Liver (tissue), 3 donors: ENCODE measurements around the gene EEIG1.

Experiments
- EGR1 ChIP-seq, 2 donors: IDR thresholded peaks; 2 replicates each; pipeline ENCODE4 v1.6.1; 2016 to 2018; ENCODE audit warnings: antibody characterized with exemption in 2 of 2, low read depth in 2 of 2
- HNF4A ChIP-seq, 2 donors: conservative IDR thresholded peaks; 2 replicates each; pipeline ENCODE4 v1.6.1; 2016; ENCODE audit warnings: antibody characterized with exemption in 2 of 2, mild to moderate bottlenecking in 2 of 2
- RAD21 ChIP-seq, 2 donors: IDR thresholded peaks; 2 replicates each; pipeline ENCODE4 v1.6.1; 2016; ENCODE audit warnings: antibody characterized with exemption in 2 of 2, mild to moderate bottlenecking in 2 of 2
- RXRA ChIP-seq, 2 donors: IDR thresholded peaks; 2 replicates each; pipeline ENCODE4 v1.6.1; 2017 to 2018; ENCODE audit warnings: antibody characterized with exemption in 2 of 2, mild to moderate bottlenecking in 1 of 2
- TAF1 ChIP-seq: conservative IDR thresholded peaks from 2 replicates; pipeline ENCODE4 v1.6.1; 2016; ENCODE audit warnings: antibody characterized with exemption, mild to moderate bottlenecking
- TF ChIP-seq, protein P1 (sequence below): fragments of 150-350 bp; IDR thresholded peaks from 2 replicates; pipeline ENCODE4 v1.5.1; 2017; ENCODE audit warnings: improper control_type of control experiment, low read depth, low read length; ENCODE audit not compliant: missing input control
- TF ChIP-seq, protein P2 (sequence below): IDR thresholded peaks from 2 replicates; pipeline ENCODE4 v1.6.1; 2016; ENCODE audit warnings: antibody characterized with exemption, mild to moderate bottlenecking
- donor health status: healthy.
- donor health status: healthy.

DNA sequence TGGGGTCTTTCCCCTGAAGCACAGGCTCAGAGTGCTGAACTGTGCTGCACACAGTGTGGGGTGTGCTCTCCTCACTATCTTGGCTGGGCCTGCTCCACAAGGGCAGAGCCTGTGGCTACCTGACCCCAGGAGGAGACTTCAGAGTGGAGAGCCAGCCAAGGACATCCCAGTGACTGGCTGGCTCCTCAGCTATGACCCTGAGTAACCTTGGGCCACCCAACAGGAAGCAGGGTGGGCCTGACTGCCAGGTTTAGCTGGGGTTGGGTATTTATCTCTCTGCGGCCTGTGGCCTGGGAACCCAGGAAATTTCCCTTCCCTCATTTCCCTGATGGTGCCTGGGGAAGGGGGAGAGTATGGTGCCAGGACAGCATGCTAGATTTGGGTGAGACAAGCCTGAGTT lies 2.1 kb upstream of the EEIG1 start:
- TF ChIP-seq, protein P1, sequence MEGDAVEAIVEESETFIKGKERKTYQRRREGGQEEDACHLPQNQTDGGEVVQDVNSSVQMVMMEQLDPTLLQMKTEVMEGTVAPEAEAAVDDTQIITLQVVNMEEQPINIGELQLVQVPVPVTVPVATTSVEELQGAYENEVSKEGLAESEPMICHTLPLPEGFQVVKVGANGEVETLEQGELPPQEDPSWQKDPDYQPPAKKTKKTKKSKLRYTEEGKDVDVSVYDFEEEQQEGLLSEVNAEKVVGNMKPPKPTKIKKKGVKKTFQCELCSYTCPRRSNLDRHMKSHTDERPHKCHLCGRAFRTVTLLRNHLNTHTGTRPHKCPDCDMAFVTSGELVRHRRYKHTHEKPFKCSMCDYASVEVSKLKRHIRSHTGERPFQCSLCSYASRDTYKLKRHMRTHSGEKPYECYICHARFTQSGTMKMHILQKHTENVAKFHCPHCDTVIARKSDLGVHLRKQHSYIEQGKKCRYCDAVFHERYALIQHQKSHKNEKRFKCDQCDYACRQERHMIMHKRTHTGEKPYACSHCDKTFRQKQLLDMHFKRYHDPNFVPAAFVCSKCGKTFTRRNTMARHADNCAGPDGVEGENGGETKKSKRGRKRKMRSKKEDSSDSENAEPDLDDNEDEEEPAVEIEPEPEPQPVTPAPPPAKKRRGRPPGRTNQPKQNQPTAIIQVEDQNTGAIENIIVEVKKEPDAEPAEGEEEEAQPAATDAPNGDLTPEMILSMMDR = no peak
- TF ChIP-seq RXRA (IDR thresholded peaks at IDR 0.05) (no peak), TAF1 (no peak), RAD21 (IDR thresholded peaks at IDR 0.05) (no peak), HNF4A (conservative IDR thresholded peaks at IDR 0.05) (no peak), EGR1 (IDR thresholded peaks at IDR 0.05; ENCODE audit: low read depth in 2 of 2) (no peak)
- TF ChIP-seq, protein P2, sequence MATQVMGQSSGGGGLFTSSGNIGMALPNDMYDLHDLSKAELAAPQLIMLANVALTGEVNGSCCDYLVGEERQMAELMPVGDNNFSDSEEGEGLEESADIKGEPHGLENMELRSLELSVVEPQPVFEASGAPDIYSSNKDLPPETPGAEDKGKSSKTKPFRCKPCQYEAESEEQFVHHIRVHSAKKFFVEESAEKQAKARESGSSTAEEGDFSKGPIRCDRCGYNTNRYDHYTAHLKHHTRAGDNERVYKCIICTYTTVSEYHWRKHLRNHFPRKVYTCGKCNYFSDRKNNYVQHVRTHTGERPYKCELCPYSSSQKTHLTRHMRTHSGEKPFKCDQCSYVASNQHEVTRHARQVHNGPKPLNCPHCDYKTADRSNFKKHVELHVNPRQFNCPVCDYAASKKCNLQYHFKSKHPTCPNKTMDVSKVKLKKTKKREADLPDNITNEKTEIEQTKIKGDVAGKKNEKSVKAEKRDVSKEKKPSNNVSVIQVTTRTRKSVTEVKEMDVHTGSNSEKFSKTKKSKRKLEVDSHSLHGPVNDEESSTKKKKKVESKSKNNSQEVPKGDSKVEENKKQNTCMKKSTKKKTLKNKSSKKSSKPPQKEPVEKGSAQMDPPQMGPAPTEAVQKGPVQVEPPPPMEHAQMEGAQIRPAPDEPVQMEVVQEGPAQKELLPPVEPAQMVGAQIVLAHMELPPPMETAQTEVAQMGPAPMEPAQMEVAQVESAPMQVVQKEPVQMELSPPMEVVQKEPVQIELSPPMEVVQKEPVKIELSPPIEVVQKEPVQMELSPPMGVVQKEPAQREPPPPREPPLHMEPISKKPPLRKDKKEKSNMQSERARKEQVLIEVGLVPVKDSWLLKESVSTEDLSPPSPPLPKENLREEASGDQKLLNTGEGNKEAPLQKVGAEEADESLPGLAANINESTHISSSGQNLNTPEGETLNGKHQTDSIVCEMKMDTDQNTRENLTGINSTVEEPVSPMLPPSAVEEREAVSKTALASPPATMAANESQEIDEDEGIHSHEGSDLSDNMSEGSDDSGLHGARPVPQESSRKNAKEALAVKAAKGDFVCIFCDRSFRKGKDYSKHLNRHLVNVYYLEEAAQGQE = no peak
